Suprapubic skin (tissue), 4 donors: ENCODE data around the gene MEA1. TPM values are rescaled to one million over a fixed set of nuclear protein-coding genes. Genes with fewer than 3 reads are reported as not detected.
"Not testable (repeated sequence)": the region's sequence is repeated elsewhere in the genome, so short reads cannot be mapped to it uniquely, and the experiment has no call there.

ENCODE experiments used
- DNase-seq, 2 donors: peaks; one replicate each; pipeline ENCODE4 v3.0.0-alpha.2; 2019; ENCODE audit warnings: low spot score in 2 of 2
- H3K27ac ChIP-seq: fragments of 200-600 bp; sonication (generic); one replicate; pipeline ENCODE4 v1.5.1; 2019
- H3K27me3 ChIP-seq: fragments of 200-600 bp; sonication (generic); one replicate; pipeline ENCODE4 v1.5.1; 2019
- H3K36me3 ChIP-seq: fragments of 200-600 bp; sonication (generic); one replicate; pipeline ENCODE4 v1.5.1; 2019
- H3K4me1 ChIP-seq: fragments of 200-600 bp; sonication (generic); one replicate; pipeline ENCODE4 v1.5.1; 2019
- H3K4me3 ChIP-seq: fragments of 200-600 bp; sonication (generic); one replicate; pipeline ENCODE4 v1.5.1; 2019; ENCODE audit warnings: mild to moderate bottlenecking
- H3K9me3 ChIP-seq: fragments of 200-600 bp; sonication (generic); one replicate; pipeline ENCODE4 v1.5.1; 2019
- CTCF ChIP-seq, 2 donors: fragments of 200-600 bp in 1 of 2; fragments of 450-650 bp in 1 of 2; sonication (generic) in 1 of 2; IDR thresholded peaks; one replicate each; pipeline ENCODE4 v1.5.1; 2016 to 2019; ENCODE audit warnings: antibody characterized with exemption in 2 of 2, mild to moderate bottlenecking in 1 of 2, moderate library complexity in 1 of 2
- EP300 ChIP-seq: sonication (generic); formaldehyde crosslinking; IDR thresholded peaks from one replicate; pipeline ENCODE4 v1.6.1; 2017; ENCODE audit warnings: antibody characterized with exemption
- POLR2A ChIP-seq, 2 donors: fragments of 450-650 bp; IDR thresholded peaks; one replicate each; pipeline ENCODE4 v1.6.1; 2017; ENCODE audit warnings: antibody characterized with exemption in 2 of 2, mild to moderate bottlenecking in 2 of 2, moderate library complexity in 2 of 2
- POLR2AphosphoS5 ChIP-seq, 3 donors: sonication (generic); formaldehyde crosslinking; IDR thresholded peaks; one replicate each; pipeline ENCODE4 v1.6.1; 2017; ENCODE audit warnings: antibody characterized with exemption in 3 of 3
- WGBS: methylation state at CpG from one replicate; pipeline ENCODE4 v1.1.5; 2018; 5-methylcytosine and 5-hydroxymethylcytosine counted together
- total RNA-seq, 4 donors: library from RNA; depleted of rRNA; stranded (reverse); fragments of >200 nt; gene quantifications; one replicate each; pipeline ENCODE4 v1.1.0, GENCODE V29; 2016

MEA1 gene
- total RNA-seq, 4 donors from 2014 or later: 41.2 to 65.8 (median 61.5) TPM

GRCh38 chr6:43001843-43002242 lies 11.9 kb downstream of the MEA1 start:
- Histone ChIP-seq H3K9me3 (no peaks in the 10 kb centered on the region), H3K4me1 (no peaks in the 10 kb centered on the region), H3K36me3 (peaks cover 17% of the 10 kb centered on the region), H3K27ac (no peak overlapping the region), H3K27me3 (no peaks in the 10 kb centered on the region), H3K4me3 (no peak overlapping the region)
- no peak for DNase-seq
- WGBS: 97% methylated on average over 8 of the region's 8 CpGs
- TF ChIP-seq EP300: no peak
- TF ChIP-seq CTCF (IDR thresholded peaks at IDR 0.05): no peak
- no peak for TF ChIP-seq POLR2AphosphoS5 (IDR thresholded peaks at IDR 0.05)
- no peak for TF ChIP-seq POLR2A (IDR thresholded peaks at IDR 0.05)

GRCh38 chr6:42998205-42998604 lies 15.5 kb downstream of the MEA1 start:
- H3K27ac ChIP-seq, DNase-seq, H3K4me1 ChIP-seq, H3K4me3 ChIP-seq, H3K9me3 ChIP-seq, H3K36me3 ChIP-seq, H3K27me3 ChIP-seq: not testable (repeated sequence)
- WGBS: 94% methylated on average over 9 of the region's 9 CpGs

GRCh38 chr6:42996513-42996912 lies 17.2 kb downstream of the MEA1 start:
- Histone ChIP-seq H3K36me3 (peaks cover 3% of the 10 kb centered on the region), H3K9me3 (no peaks in the 10 kb centered on the region), H3K27me3 (no peaks in the 10 kb centered on the region), H3K4me3 (no peak overlapping the region), H3K27ac (no peak overlapping the region), H3K4me1 (no peaks in the 10 kb centered on the region)
- no peak for DNase-seq
- no peak for TF ChIP-seq EP300

GRCh38 chr6:42993445-42993844 lies 20.3 kb downstream of the MEA1 start:
- WGBS: 88% methylated on average over 2 of the region's 2 CpGs
- H3K36me3 ChIP-seq: peaks cover 23% of the 10 kb centered on the region
- no peaks in the 10 kb centered on the region for H3K9me3 ChIP-seq
- DNase-seq: no peak
- H3K4me1 ChIP-seq: peaks cover 7% of the 10 kb centered on the region
- no peaks in the 10 kb centered on the region for H3K27me3 ChIP-seq
- no peak for TF ChIP-seq POLR2A (IDR thresholded peaks at IDR 0.05)
- TF ChIP-seq EP300: no peak
- no peak for TF ChIP-seq POLR2AphosphoS5 (IDR thresholded peaks at IDR 0.05)
- no peak for TF ChIP-seq CTCF (IDR thresholded peaks at IDR 0.05)
- no peak overlapping the region for H3K4me3 ChIP-seq
- H3K27ac ChIP-seq: no peak overlapping the region

- H3K36me3 ChIP-seq: peaks cover 23% of the 10 kb centered on the region
- no peak for DNase-seq
- H3K9me3 ChIP-seq: no peaks in the 10 kb centered on the region
- TF ChIP-seq POLR2A (IDR thresholded peaks at IDR 0.05): no peak
- no peak for TF ChIP-seq EP300
- TF ChIP-seq CTCF (IDR thresholded peaks at IDR 0.05): no peak
- no peak for TF ChIP-seq POLR2AphosphoS5 (IDR thresholded peaks at IDR 0.05)
- WGBS: 76% methylated on average over 5 of the region's 5 CpGs
- H3K27ac ChIP-seq: no peak overlapping the region
- H3K4me3 ChIP-seq: no peak overlapping the region
- H3K4me1 ChIP-seq: peaks cover 42% of the 10 kb centered on the region
- H3K27me3 ChIP-seq: no peaks in the 10 kb centered on the region
Measured at GRCh38 chr6:42989923-42990322, 23.8 kb downstream of the MEA1 start.

DNA sequence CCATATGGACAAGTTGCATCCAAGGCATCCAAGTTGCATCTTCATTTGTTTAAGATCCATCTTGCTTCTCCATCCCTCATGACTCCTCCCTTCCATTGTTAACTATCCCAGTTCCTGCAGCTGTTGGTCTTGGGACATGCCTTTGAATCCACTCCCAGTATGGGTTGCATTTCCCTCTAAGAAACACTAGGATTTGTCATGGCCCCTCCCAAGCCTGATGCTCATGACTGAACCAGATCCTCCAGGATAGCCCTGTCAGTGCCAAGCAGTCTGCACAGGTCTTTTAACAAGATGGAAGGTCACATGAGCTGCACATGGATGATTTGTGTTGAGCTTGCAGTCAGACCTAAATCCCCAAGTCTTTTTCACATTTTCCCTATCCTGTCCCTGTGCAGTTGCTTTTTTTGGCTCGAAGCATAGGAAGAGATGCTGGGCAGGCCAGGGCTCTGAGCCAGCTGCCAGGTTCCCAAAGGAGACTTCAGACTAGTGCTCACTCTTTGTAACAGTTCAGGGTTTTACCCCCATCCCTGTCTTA lies 25.2 kb downstream of the MEA1 start:
- WGBS: 33% methylated on average over 1 of the region's 1 CpG
- H3K36me3 ChIP-seq: peaks cover 23% of the 10 kb centered on the region
- no peak overlapping the region for H3K4me3 ChIP-seq
- DNase-seq: no peak
- no peaks in the 10 kb centered on the region for H3K27me3 ChIP-seq
- TF ChIP-seq CTCF (IDR thresholded peaks at IDR 0.05) (no peak), POLR2AphosphoS5 (IDR thresholded peaks at IDR 0.05) (no peak), POLR2A (IDR thresholded peaks at IDR 0.05) (no peak), EP300 (no peak)
- H3K27ac ChIP-seq: no peak overlapping the region
- H3K9me3 ChIP-seq: no peaks in the 10 kb centered on the region
- peaks cover 47% of the 10 kb centered on the region for H3K4me1 ChIP-seq
